SH-SY5Y (cell line): ENCODE data around the gene EPS8L1.

Source experiments
- GATA2 ChIP-seq: IDR thresholded peaks from 2 replicates; pipeline ENCODE4 v1.6.1; 2011; ENCODE audit warnings: mild to moderate bottlenecking, low read depth, low read length
- GATA3 ChIP-seq: IDR thresholded peaks from 2 replicates; pipeline ENCODE4 v1.6.1; 2011; ENCODE audit warnings: low read depth, mild to moderate bottlenecking, low read length, moderate library complexity

DNA sequence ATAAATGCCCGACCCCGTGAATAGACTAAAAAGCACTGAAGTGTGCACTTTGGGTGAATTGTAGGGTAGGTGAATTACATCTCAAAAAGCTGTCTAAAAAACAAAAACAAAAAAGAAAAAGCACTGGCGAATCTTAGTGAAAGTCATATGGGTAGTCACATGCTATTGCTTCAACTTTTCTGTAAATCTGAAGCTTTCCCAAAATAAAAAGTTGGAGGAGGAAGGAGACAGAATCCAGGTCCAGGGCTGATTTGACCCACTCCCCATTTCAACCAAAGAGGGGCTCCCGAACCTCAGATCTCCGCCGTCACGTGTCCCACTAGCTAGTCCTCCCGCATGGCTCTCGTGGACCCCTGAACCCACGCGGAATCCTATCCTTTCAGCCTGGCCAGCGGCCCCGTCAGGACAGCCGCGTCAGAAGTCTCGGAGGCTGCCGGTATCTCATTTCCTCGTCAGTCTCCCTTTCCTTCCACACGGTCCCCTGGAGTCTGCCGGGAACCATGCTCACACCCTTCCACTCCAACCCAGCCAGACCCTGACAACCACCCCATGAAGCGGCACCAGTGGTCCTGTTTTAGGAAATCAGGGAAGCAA lies 35.7 kb downstream of the EPS8L1 start:
- TF ChIP-seq GATA2 = no peak
- TF ChIP-seq GATA3 = no peak
